ENCODE measurements around the gene TGFBR2. TPM values are rescaled to one million over a fixed set of nuclear protein-coding genes. Genes with fewer than 3 reads are reported as not detected.

The TGFBR2 gene
- total RNA-seq, 1 donor from 2014 or later = 25.7 TPM

DNA sequence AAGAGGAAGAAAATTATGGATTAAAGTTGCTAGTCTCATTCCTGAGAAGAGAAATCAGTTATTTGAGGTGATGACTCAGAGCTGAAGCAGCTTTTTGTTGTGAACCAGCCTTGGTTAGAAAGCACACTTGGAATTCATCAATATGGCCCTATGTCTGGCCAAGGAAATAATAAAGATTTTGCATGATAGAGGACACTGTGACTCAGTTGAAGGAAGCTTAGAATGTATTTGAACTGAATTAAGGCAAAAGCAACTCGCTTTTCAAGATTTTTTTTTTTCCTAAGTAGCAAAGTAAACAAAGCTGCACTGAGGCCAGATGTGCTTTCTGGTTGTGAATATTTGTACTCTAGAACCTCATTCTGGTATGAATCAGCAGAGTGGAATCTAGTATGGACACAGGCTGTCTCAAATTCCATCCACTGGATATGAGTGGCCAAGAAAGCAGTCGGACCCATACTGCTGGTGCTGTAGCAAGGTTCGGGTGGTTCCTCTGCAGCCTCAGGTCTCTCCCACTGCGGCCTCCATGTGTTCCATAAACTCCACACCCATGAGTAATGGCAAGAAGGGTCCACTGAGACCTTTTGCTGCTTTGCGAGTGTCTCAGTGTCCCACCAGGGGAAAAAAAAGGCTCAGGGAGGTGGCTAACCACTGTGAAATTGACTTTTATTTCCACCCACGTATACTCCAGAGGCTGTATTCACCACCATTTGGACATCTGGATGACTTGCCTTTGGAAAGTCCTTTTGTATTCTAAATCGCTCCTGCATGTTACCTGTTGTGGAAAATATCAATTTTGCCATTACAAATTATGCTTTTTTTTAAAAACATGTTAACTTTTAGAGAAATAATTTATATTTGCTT is 53.1 kb downstream of the TGFBR2 start:
- TF ChIP-seq, protein P1, sequence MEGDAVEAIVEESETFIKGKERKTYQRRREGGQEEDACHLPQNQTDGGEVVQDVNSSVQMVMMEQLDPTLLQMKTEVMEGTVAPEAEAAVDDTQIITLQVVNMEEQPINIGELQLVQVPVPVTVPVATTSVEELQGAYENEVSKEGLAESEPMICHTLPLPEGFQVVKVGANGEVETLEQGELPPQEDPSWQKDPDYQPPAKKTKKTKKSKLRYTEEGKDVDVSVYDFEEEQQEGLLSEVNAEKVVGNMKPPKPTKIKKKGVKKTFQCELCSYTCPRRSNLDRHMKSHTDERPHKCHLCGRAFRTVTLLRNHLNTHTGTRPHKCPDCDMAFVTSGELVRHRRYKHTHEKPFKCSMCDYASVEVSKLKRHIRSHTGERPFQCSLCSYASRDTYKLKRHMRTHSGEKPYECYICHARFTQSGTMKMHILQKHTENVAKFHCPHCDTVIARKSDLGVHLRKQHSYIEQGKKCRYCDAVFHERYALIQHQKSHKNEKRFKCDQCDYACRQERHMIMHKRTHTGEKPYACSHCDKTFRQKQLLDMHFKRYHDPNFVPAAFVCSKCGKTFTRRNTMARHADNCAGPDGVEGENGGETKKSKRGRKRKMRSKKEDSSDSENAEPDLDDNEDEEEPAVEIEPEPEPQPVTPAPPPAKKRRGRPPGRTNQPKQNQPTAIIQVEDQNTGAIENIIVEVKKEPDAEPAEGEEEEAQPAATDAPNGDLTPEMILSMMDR (IDR thresholded peaks at IDR 0.05) = no peak
- Mint-ChIP-seq H3K27me3 (ENCODE audit: low read depth) (no peaks in the 10 kb centered on the region), H3K4me1 (ENCODE audit: low read depth) (peaks cover 91% of the 10 kb centered on the region), H3K4me3 (ENCODE audit: unreplicated experiment) (peak overlapping the region; percentile 16), H3K9me3 (ENCODE audit: low read depth) (no peaks in the 10 kb centered on the region), H3K27ac (ENCODE audit: unreplicated experiment) (peak overlapping the region; percentile 92), H3K36me3 (ENCODE audit: low read depth) (peaks cover 4% of the 10 kb centered on the region)
- no peak for DNase-seq (ENCODE audit: low spot score)

- peaks cover 3% of the 10 kb centered on the region for H3K36me3 Mint-ChIP-seq (ENCODE audit: low read depth)
- peaks cover 91% of the 10 kb centered on the region for H3K4me1 Mint-ChIP-seq (ENCODE audit: low read depth)
- TF ChIP-seq, protein P1 (IDR thresholded peaks at IDR 0.05) = no peak
These were observed 53.7 kb downstream of the TGFBR2 start for GRCh38 chr3:30660136-30660535.

GRCh38 chr3:30660656-30661055 is 54.3 kb downstream of the TGFBR2 start:
- Mint-ChIP-seq H3K36me3 (ENCODE audit: low read depth) (peaks cover 3% of the 10 kb centered on the region), H3K9me3 (ENCODE audit: low read depth) (no peaks in the 10 kb centered on the region), H3K4me1 (ENCODE audit: low read depth) (peaks cover 90% of the 10 kb centered on the region), H3K27me3 (ENCODE audit: low read depth) (no peaks in the 10 kb centered on the region), H3K4me3 (ENCODE audit: unreplicated experiment) (no peak overlapping the region), H3K27ac (ENCODE audit: unreplicated experiment) (no peak overlapping the region)
- DNase-seq (ENCODE audit: low spot score) = no peak
- TF ChIP-seq, protein P1 (IDR thresholded peaks at IDR 0.05) = no peak

More at GRCh38 chr3:30660136-30660535, 53.7 kb downstream of the TGFBR2 start:
- no peak for DNase-seq (ENCODE audit: low spot score)
- Mint-ChIP-seq H3K27me3 (ENCODE audit: low read depth) (no peaks in the 10 kb centered on the region), H3K27ac (ENCODE audit: unreplicated experiment) (no peak overlapping the region), H3K4me3 (ENCODE audit: unreplicated experiment) (no peak overlapping the region), H3K9me3 (ENCODE audit: low read depth) (no peaks in the 10 kb centered on the region)

DNA sequence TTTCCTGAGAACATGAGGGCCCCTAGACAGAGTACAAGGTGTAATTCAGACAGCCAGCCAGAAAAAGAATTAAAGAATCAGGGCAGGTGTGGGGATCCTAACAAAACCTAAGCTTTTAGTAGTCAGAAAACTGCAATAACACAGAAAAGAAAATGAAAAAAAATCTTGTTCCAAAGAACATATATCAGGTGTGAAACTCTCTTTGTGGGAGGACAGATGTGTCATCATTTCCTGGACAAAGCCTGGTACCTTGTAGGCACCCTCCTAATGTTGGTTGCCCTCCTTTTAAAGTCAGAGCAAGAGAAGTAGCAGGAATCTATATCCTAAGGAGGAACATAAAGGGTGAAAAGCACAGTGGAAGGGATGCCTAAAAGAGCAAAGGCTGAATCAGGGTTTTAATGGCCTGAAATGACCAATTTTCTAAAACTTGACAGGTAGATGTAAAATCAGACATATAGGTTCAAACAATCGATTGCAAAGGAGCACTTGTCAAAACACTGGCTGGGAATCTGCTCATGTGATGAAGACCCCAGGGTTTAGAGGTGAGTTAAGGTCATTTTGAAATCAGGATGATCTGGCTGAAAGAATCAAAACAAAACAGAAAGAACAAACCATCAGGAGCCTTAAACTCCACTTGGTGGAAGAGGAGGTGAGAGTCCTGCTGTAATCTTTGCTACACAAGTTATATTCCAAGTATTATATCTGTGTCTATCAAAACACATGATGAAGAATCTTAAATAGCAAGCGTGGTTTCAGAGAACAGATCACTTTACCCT is 54.9 kb downstream of the TGFBR2 start:
- no peak for DNase-seq (ENCODE audit: low spot score)
- peaks cover 2% of the 10 kb centered on the region for H3K36me3 Mint-ChIP-seq (ENCODE audit: low read depth)
- H3K27ac Mint-ChIP-seq (ENCODE audit: unreplicated experiment) = no peak overlapping the region
- no peaks in the 10 kb centered on the region for H3K9me3 Mint-ChIP-seq (ENCODE audit: low read depth)
- TF ChIP-seq, protein P1 (IDR thresholded peaks at IDR 0.05) = no peak
- H3K4me3 Mint-ChIP-seq (ENCODE audit: unreplicated experiment) = no peak overlapping the region
- no peaks in the 10 kb centered on the region for H3K27me3 Mint-ChIP-seq (ENCODE audit: low read depth)
- H3K4me1 Mint-ChIP-seq (ENCODE audit: low read depth) = peaks cover 84% of the 10 kb centered on the region

GRCh38 chr3:30662836-30663235 is 56.4 kb downstream of the TGFBR2 start:
- H3K27ac Mint-ChIP-seq (ENCODE audit: unreplicated experiment) = no peak overlapping the region

More at GRCh38 chr3:30662836-30663235, 56.4 kb downstream of the TGFBR2 start:
- no peak for DNase-seq (ENCODE audit: low spot score)
- Mint-ChIP-seq H3K36me3 (ENCODE audit: low read depth) (no peaks in the 10 kb centered on the region), H3K4me1 (ENCODE audit: low read depth) (peaks cover 78% of the 10 kb centered on the region), H3K27me3 (ENCODE audit: low read depth) (no peaks in the 10 kb centered on the region), H3K4me3 (ENCODE audit: unreplicated experiment) (no peak overlapping the region), H3K9me3 (ENCODE audit: low read depth) (no peaks in the 10 kb centered on the region)
- TF ChIP-seq, protein P1 (IDR thresholded peaks at IDR 0.05) = no peak

Measured in chondrocyte (in vitro differentiated cells).